ENCODE data around the gene NRXN3.

DNA sequence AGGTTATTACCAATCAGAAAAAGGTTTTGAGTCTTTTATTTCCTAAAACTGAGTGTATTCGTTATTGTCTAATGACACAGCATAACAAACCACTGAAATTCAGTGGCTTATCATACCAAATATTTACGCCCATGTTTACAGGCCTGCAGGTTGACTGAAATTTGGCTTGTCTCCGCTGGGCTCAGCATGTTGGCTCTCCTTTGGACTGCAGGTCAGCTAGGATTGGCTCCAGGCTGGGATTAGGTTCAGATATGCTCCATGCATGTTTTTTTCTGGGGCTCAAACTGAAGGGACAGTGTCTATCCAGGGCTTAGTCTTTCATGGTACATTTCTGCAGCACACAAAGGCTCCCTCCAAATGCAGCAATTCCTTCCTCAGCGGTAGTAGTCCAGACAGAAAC lies 1471.2 kb downstream of the NRXN3 start:
- TF ChIP-seq POLR2A (IDR thresholded peaks at IDR 0.05), result no peak
- TF ChIP-seq, protein P1, sequence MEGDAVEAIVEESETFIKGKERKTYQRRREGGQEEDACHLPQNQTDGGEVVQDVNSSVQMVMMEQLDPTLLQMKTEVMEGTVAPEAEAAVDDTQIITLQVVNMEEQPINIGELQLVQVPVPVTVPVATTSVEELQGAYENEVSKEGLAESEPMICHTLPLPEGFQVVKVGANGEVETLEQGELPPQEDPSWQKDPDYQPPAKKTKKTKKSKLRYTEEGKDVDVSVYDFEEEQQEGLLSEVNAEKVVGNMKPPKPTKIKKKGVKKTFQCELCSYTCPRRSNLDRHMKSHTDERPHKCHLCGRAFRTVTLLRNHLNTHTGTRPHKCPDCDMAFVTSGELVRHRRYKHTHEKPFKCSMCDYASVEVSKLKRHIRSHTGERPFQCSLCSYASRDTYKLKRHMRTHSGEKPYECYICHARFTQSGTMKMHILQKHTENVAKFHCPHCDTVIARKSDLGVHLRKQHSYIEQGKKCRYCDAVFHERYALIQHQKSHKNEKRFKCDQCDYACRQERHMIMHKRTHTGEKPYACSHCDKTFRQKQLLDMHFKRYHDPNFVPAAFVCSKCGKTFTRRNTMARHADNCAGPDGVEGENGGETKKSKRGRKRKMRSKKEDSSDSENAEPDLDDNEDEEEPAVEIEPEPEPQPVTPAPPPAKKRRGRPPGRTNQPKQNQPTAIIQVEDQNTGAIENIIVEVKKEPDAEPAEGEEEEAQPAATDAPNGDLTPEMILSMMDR (IDR thresholded peaks at IDR 0.05), result no peak

Measured in heart left ventricle (tissue), 13 donors.